KOPT-K1 (cell line): ENCODE results near the gene PRKAG3.

Source experiments
- H3K27ac ChIP-seq: fragments of 200-600 bp; sonication (generic); 2 replicates; pipeline ENCODE4 v1.5.1; 2016; ENCODE audit warnings: antibody characterized with exemption, mild to moderate bottlenecking, low read depth, low read length; ENCODE audit not compliant: poor library complexity, severe bottlenecking
- H3K36me3 ChIP-seq: fragments of 200-600 bp; sonication (generic); 2 replicates; pipeline ENCODE4 v1.5.1; 2017; ENCODE audit warnings: antibody characterized with exemption, mild to moderate bottlenecking, low read length, moderate library complexity; ENCODE audit not compliant: insufficient read depth
- H3K9me3 ChIP-seq: fragments of 200-600 bp; sonication (generic); 2 replicates; pipeline ENCODE4 v1.5.1; 2017; ENCODE audit warnings: antibody characterized with exemption, low read length, mild to moderate bottlenecking; ENCODE audit not compliant: insufficient read depth, poor library complexity, severe bottlenecking

Gene PRKAG3

DNA sequence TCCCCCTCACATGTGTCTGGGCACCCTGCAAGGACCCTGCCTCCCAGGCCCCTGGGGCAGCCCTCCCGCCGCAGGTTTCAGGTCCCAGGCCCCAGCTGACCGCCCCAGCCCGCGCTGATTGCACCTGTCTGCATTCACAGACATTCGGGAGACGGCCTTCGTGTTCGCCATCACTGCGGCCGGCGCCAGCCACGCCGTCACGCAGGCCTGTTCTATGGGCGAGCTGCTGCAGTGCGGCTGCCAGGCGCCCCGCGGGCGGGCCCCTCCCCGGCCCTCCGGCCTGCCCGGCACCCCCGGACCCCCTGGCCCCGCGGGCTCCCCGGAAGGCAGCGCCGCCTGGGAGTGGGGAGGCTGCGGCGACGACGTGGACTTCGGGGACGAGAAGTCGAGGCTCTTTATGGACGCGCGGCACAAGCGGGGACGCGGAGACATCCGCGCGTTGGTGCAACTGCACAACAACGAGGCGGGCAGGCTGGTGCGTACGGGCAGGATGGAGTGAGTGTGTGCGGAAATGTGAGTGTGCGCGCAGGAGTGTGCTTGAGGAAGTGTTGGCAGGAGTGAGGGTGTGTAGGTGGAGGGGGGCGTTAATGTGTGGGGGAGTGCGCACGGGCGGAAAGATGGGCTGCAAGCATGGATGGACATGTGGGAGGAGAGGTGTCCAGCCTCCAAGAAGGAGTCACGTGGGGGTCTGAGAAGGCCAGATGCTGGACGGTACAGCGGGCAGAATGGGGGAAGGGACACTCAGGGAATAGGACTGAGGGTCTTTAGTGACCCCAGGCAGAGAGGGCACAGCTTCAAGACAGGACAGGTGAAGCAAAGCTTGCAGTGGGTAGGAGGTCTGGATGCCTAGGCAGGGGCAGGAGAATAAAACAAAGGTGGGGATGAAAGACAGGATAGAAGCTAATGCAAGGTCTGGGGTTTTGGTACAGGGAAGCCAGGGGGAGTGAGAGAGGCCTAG is 40.0 kb upstream of the PRKAG3 start:
- H3K27ac ChIP-seq: no peak overlapping the region
- H3K36me3 ChIP-seq: no peaks in the 10 kb centered on the region

DNA sequence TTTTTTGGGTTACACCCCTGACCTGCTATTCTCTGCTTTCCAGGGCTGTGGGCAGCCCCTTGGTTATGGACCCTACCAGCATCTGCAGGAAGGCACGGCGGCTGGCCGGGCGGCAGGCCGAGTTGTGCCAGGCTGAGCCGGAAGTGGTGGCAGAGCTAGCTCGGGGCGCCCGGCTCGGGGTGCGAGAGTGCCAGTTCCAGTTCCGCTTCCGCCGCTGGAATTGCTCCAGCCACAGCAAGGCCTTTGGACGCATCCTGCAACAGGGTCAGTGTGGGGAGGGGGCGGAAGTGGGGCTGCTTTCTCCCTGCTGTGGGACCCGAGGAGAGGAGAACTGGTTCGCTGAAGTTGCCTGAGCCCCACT is 39.4 kb upstream of the PRKAG3 start:
- H3K27ac ChIP-seq: no peak overlapping the region
- H3K9me3 ChIP-seq: no peaks in the 10 kb centered on the region
- no peaks in the 10 kb centered on the region for H3K36me3 ChIP-seq

More for the DNA sequence above, 40.0 kb upstream of the PRKAG3 start:
- no peaks in the 10 kb centered on the region for H3K9me3 ChIP-seq

DNA sequence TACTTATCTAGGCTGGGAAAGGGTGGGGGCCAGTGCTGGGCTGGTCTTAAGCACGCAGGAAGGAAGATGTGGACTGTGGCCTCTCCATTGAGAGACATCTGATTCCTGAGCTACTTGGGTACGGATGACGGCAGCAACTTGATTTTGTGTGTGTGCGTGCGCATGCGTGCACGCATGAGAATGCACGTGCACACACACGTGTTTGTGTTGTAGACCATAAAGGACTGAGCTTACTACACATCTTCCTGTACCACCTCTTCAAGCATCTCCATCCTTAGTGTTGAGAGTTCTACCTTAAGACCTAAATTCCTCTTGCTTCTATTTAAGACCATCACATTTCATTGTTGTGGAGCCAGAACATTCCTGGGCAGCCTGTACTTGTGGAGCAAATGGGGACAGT is 37.5 kb upstream of the PRKAG3 start:
- Histone ChIP-seq H3K36me3 (no peaks in the 10 kb centered on the region), H3K9me3 (no peaks in the 10 kb centered on the region), H3K27ac (no peak overlapping the region)

DNA sequence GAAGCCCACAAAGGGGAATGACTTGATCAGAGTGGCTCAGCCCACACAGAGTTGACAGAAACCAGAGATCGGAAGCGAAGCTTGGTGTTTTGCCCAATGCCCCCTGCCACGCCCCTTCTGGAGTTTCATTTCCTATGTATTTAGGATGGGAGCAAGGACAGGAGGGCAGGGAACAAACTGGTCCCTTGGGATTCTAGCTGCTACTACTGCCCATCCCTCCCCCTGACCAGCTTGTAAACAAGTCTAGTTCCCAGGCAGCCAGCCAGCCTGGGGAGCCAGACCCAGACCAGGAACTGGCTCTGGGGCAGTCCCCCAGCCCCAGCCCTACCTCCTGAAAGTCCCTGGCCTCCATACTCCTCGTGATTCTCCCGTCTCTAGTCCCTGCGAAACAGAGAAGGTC is 36.3 kb upstream of the PRKAG3 start:
- Histone ChIP-seq H3K36me3 (no peaks in the 10 kb centered on the region), H3K27ac (no peak overlapping the region), H3K9me3 (no peaks in the 10 kb centered on the region)

DNA sequence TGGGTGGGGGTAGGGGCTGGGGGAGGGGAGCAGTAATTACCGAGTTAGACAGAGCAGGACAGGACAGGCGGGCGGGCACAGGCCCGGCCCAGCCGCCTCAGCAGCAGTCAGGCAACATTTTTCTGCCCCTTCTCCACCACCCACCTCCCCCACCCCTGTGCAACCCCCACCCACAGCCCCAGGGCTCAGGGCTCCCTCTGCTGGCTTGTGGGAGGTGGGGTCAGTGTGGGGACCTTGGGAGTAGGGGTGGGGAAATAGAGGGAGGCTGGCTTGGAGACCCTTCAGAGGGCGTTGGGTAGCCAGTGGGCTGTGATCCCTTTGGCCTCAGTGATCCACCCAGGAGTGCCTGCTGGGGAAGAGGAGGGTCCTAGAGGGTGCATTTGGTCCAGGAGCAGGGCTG is 34.4 kb upstream of the PRKAG3 start:
- Histone ChIP-seq H3K27ac (no peak overlapping the region), H3K9me3 (no peaks in the 10 kb centered on the region), H3K36me3 (no peaks in the 10 kb centered on the region)

DNA sequence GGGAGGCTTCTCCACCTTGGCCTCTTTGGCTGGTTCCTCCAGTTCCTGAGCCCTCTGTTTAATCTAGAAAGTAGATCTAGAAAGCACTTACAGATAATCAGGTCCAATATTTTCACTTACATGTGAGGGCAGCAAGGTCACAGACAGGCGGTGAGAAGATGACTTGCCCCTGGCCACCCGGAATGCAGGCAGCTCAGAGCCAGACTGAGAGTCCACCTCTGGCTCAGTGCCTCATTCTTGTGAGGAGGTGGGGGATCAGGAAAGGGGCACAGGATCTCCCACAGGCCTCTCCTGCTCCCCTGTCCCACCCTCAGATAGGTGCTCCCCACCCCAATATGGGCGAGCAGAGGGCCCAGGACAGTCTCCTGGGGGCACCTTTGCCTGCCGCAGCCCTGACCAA is 33.8 kb upstream of the PRKAG3 start:
- Histone ChIP-seq H3K36me3 (no peaks in the 10 kb centered on the region), H3K9me3 (no peaks in the 10 kb centered on the region), H3K27ac (no peak overlapping the region)

DNA sequence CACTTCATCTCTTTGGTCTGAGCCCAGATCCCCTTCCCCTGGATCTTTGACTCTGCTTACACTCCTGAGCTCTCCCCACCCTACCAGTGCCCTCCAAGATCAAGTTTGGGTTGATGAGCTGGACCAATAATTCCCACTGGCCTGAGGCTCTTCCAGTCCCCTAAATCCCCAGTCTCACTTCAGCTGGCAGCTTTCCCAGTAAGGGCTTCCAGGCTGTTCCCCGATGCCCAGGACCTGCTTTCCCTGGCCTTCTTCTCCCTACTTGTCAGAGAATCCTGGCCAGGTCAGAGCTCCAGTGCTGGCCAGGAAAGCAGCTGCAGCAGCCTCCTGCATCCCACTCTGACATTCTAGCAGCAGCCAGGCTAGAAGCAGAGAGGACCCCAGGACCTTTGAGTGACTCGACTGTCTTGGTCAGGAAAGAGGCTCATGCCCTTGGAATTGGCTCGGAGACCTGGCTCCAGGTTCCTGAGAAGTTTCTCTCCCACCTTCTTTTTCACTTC is 31.5 kb upstream of the PRKAG3 start:
- no peaks in the 10 kb centered on the region for H3K36me3 ChIP-seq
- no peak overlapping the region for H3K27ac ChIP-seq

DNA sequence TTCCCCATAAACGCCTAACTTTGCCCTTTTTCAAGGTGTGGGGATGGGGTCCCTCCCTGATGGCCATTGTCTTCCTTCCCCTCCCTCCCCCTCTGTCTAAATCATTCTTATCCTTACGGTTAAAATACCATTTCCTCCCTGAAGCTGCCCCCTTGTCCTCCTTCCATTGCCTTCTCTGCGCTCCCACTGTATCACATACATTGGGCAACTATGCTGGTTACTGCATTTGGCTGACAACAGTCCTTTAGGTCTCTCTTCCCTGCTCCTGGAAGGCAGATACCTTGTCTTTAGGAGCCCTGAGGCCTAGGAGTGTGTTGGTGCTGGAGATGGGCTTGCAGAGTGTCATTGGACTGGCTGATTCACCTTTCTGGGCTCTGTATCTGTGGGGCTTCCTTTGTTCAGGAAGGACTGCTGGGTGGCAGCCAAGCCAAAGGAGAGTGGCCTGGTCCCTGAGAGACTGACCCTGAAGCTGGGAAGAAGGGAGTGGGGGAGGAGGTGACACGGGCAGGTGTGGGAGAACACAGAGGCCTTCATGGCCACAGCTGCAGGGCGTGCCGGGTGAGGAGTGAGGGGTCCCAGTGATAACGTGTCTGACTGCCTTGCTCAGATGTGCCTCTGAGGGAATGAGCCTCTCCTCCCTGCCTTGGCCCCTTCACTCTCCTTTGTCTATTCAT is 30.2 kb upstream of the PRKAG3 start:
- no peaks in the 10 kb centered on the region for H3K9me3 ChIP-seq
- H3K27ac ChIP-seq: no peak overlapping the region
- no peaks in the 10 kb centered on the region for H3K36me3 ChIP-seq

More for the DNA sequence above, 31.5 kb upstream of the PRKAG3 start:
- no peaks in the 10 kb centered on the region for H3K9me3 ChIP-seq

DNA sequence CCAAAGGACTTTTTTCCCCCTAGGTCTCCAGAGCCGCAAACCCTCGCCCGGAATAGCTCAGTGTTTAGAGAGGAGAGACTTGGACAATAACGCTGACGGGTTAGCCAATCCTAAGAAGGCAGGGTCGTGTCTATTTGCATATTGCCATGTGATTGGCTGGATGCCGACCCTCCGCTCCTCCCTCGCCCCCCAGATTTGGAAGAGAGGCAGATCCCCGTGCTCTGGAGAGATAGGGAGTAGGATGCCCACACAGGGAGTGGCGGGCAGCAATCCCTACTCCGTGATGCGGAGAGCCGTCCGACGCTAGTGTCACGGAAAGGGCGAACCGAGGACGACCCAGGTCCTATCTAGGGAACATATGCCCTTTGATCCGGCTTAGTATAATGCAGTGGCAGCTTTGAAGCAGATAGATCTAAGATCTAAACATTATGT is 29.4 kb upstream of the PRKAG3 start:
- Histone ChIP-seq H3K9me3 (no peaks in the 10 kb centered on the region), H3K27ac (no peak overlapping the region), H3K36me3 (no peaks in the 10 kb centered on the region)

DNA sequence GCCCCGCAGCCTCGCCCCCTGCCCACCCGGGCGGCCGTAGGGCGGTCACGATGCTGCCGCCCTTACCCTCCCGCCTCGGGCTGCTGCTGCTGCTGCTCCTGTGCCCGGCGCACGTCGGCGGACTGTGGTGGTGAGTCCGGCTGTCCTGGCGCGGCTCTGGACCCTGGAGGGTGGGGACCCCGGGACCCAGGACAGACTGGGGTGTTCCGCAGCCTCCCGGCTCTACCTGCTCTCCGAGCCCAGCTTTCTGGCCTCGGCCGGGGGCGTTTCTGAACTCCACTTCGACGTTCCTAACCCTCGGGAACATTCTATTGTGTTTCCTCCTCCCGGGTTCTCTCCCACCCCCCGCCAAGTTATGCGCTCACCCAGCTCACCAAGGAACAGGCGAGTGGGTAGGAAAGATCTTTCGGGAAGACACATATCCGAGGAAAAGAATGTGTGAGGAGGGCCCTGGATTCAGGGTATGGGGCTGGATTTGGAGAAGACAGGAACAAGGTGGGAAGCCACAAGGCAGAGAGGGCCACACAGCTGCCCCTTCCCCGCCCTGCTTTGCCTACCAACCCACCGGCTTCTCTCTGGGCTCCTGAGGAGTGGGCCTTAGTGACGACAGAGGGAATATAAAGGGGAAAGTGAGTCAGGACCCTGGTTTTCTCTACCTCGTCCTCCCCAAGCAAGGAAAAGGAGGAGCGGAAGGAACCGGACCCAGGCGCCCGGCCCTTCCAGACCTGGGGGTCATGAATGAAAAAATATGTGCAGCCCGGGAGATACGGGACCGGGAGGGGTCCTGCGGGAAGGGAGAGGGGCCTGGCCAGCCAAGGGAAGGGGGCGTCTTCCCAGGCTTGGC is 28.6 kb upstream of the PRKAG3 start:
- Histone ChIP-seq H3K9me3 (no peaks in the 10 kb centered on the region), H3K27ac (no peak overlapping the region), H3K36me3 (no peaks in the 10 kb centered on the region)

DNA sequence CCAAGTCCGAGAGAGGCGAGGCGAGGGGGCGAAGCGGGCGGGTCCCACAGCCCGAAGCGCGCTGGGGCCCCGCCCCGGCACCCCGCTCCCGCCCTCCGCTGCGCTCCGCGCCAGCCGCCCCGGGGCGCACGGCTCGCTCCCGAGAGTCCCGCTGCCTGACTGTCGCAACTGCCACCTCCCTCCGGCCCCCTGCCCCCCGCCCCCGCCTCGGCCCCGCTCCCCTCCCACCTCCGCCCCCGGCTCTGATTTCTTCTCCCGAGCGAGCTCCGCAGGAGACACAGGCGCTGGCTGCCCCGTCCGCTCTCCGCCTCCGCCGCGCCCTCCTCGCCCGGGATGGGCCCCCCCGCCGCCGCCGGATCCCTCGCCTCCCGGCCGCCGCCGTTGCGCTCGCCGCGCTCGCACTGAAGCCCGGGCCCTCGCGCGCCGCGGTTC is 28.0 kb upstream of the PRKAG3 start, which contains the start of gene WNT6:
WNT6 (plus strand) TSS at position 250 of the 432 bp plus-strand sequence. CDS start 233 bp downstream, outside the sequence.
- H3K36me3 ChIP-seq: no peaks in the 10 kb centered on the region
- H3K27ac ChIP-seq: no peak within 1 kb of the TSS
- no peaks in the 10 kb centered on the region for H3K9me3 ChIP-seq

DNA sequence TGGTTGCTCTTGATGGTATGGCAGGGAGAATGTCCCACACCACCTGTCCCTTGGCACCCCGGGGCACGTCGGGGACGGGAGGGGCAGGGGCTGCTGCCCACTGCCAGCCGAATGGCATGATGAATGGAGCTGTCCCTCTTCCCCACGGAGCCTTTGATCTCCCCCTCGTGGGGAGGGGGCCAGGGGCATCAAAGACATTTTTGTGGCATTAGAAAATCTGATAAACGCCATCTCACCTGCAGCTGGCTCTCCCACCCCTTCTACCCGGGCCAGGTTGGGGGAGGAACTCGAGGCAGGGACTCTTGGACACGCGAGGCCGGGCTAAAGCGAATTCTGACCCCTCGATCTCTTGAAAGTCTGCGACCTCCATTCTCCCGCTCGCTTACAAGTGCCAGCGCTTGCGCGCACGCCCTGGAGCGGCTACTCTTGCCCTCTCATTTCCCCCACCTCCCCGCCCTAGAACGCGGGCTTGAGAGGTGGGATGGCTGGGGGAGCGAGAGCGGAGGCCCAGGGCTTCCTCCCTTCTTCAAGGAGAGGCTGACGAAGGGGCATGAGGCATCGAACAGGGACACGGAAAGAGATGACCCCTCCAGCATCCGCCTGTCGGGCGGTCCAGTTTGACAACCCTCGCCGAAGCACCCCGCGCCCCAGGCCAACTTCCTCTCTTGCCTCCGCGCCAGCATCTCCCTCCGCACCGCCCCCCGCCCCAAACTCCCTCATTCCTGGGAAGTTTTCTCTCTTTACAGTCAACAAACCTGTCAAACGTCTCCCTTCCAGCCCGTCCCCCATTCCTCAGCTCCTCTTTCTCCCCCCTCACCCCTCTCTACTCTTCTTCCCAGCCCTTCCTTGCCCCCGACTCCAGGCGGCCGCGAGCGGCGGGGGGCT is 27.3 kb upstream of the PRKAG3 start:
- no peaks in the 10 kb centered on the region for H3K36me3 ChIP-seq
- no peak overlapping the region for H3K27ac ChIP-seq
- H3K9me3 ChIP-seq: no peaks in the 10 kb centered on the region

DNA sequence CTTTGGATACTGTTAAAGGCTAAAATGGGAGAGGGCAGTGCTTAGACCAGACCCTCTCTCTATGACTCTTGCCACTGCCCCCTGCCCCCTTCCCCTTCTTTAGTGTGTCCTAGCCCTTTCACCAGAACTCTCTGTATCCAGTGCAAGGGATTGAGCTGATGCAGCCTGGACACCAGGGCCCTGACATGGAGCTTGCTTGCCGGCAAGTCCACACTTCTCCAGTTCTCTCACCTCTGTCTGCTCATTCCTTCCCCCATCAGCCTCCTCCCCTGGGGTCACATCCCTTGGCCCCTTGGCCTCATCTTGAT is 26.5 kb upstream of the PRKAG3 start:
- Histone ChIP-seq H3K36me3 (no peaks in the 10 kb centered on the region), H3K27ac (no peak overlapping the region), H3K9me3 (no peaks in the 10 kb centered on the region)
